ENCODE data around the gene LIN28B.
A peak's percentile ranks its signal among the peaks of the same experiment; 100 is the strongest.

The LIN28B gene

DNA sequence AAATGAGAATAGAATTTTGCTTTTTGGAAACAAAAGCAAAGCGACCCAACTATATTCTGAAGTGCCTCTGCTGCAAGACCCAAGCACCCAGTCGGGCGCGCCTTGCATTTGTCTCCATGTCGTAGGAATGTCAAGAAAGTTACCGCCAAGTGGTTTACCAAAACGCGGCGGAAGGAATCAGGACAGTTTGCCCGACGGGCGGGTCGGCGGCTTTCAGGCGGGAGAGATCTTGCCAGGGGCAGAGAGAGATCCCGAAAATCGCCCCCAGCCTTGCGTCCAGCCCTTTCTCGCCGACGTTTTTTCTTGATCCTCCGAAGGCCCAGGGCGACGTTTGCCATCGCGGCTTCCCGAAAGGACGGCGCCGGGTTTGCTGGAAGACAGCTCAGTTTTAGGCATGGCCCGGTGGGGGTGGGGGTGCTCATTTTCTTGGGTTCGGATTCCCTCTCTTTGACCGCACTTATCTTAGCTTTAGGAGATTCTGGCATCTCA is 4.0 kb upstream of the LIN28B start (continued):
- TF ChIP-seq, protein P1, sequence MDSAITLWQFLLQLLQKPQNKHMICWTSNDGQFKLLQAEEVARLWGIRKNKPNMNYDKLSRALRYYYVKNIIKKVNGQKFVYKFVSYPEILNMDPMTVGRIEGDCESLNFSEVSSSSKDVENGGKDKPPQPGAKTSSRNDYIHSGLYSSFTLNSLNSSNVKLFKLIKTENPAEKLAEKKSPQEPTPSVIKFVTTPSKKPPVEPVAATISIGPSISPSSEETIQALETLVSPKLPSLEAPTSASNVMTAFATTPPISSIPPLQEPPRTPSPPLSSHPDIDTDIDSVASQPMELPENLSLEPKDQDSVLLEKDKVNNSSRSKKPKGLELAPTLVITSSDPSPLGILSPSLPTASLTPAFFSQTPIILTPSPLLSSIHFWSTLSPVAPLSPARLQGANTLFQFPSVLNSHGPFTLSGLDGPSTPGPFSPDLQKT (IDR thresholded peaks at IDR 0.05; ENCODE audit: borderline replicate concordance, low read depth, low read length) = no peak
- no peak for TF ChIP-seq ZNF433 (tag by site-specific recombination; IDR thresholded peaks at IDR 0.05; ENCODE audit: low read depth)
- no peak; the same call in 1 of the 2 replicates for TF ChIP-seq ZBTB8A (tag by site-specific recombination; IDR thresholded peaks at IDR 0.05)
- TF ChIP-seq, protein P2, sequence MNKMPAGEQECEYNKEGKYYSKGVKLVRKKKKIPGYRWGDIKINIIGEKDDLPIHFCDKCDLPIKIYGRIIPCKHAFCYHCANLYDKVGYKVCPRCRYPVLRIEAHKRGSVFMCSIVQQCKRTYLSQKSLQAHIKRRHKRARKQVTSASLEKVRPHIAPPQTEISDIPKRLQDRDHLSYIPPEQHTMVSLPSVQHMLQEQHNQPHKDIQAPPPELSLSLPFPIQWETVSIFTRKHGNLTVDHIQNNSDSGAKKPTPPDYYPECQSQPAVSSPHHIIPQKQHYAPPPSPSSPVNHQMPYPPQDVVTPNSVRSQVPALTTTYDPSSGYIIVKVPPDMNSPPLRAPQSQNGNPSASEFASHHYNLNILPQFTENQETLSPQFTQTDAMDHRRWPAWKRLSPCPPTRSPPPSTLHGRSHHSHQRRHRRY (tag by site-specific recombination; IDR thresholded peaks at IDR 0.05) = no peak
- no peak for TF ChIP-seq ZNF677 (tag by site-specific recombination; IDR thresholded peaks at IDR 0.05)
- no peak for TF ChIP-seq ZNF23 (tag by site-specific recombination; IDR thresholded peaks at IDR 0.05; ENCODE audit: borderline replicate concordance)
- no peak for TF ChIP-seq ZNF670 (tag by site-specific recombination; IDR thresholded peaks at IDR 0.05; ENCODE audit: low read depth)
- no peak for TF ChIP-seq KLF1 (tag by site-specific recombination; IDR thresholded peaks at IDR 0.05)
- TF ChIP-seq, protein P3, sequence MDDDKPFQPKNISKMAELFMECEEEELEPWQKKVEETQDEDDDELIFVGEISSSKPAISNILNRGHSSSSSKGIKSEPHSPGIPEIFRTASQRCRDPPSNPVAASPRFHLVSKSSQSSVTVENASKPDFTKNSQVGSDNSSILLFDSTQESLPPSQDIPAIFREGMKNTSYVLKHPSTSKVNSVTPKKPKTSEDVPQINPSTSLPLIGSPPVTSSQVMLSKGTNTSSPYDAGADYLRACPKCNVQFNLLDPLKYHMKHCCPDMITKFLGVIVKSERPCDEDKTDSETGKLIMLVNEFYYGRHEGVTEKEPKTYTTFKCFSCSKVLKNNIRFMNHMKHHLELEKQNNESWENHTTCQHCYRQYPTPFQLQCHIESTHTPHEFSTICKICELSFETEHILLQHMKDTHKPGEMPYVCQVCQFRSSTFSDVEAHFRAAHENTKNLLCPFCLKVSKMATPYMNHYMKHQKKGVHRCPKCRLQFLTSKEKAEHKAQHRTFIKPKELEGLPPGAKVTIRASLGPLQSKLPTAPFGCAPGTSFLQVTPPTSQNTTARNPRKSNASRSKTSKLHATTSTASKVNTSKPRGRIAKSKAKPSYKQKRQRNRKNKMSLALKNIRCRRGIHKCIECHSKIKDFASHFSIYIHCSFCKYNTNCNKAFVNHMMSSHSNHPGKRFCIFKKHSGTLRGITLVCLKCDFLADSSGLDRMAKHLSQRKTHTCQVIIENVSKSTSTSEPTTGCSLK (tag by site-specific recombination; IDR thresholded peaks at IDR 0.05) = no peak
- TF ChIP-seq BCL11A (tag by site-specific recombination; IDR thresholded peaks at IDR 0.05; ENCODE audit: low read depth) = no peak
- no peak for TF ChIP-seq ZNF184 (tag by site-specific recombination; IDR thresholded peaks at IDR 0.05)
- TF ChIP-seq, protein P4, sequence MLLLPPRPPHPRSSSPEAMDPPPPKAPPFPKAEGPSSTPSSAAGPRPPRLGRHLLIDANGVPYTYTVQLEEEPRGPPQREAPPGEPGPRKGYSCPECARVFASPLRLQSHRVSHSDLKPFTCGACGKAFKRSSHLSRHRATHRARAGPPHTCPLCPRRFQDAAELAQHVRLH (tag by site-specific recombination; IDR thresholded peaks at IDR 0.05) = no peak
- TF ChIP-seq ZNF449 (tag by site-specific recombination; IDR thresholded peaks at IDR 0.05) = no peak
- no peak for TF ChIP-seq ZNF2 (tag by site-specific recombination; IDR thresholded peaks at IDR 0.05)
- no peak for TF ChIP-seq ZNF830 (tag by site-specific recombination; IDR thresholded peaks at IDR 0.05; ENCODE audit: low read depth)
- TF ChIP-seq, protein P5, sequence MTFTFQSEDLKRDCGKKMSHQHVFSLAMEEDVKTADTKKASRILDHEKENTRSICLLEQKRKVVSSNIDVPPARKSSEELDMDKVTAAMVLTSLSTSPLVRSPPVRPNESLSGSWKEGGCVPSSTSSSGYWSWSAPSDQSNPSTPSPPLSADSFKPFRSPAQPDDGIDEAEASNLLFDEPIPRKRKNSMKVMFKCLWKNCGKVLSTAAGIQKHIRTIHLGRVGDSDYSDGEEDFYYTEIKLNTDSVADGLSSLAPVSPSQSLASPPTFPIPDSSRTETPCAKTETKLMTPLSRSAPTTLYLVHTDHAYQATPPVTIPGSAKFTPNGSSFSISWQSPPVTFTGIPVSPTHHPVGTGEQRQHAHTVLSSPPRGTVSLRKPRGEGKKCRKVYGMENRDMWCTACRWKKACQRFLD (tag by site-specific recombination; IDR thresholded peaks at IDR 0.05) = no peak
- TF ChIP-seq ZNF660 (tag by site-specific recombination; IDR thresholded peaks at IDR 0.05) = peak; percentile 19; the same call in 1 of the 2 replicates
- TF ChIP-seq KLF8 (tag by site-specific recombination; IDR thresholded peaks at IDR 0.05) = no peak
- no peak for TF ChIP-seq ZNF394 (tag by site-specific recombination; IDR thresholded peaks at IDR 0.05; ENCODE audit: borderline replicate concordance)
- no peak for TF ChIP-seq SCRT1 (tag by site-specific recombination; IDR thresholded peaks at IDR 0.05; ENCODE audit: borderline replicate concordance)
- no peak for TF ChIP-seq HOXD13 (CRISPR knock-in tag; IDR thresholded peaks at IDR 0.05; ENCODE audit: borderline replicate concordance)
- TF ChIP-seq ZNF544 (tag by site-specific recombination; IDR thresholded peaks at IDR 0.05) = no peak
- no peak for TF ChIP-seq ZNF404 (tag by site-specific recombination; IDR thresholded peaks at IDR 0.05)
- TF ChIP-seq SP7 (tag by site-specific recombination; IDR thresholded peaks at IDR 0.05) = peak; percentile 27; the same call in 1 of the 2 replicates
- peak; percentile 38; the same call in 1 of the 2 replicates for TF ChIP-seq PRDM10 (tag by site-specific recombination; IDR thresholded peaks at IDR 0.05)
- TF ChIP-seq ZNF585B (tag by site-specific recombination; IDR thresholded peaks at IDR 0.05) = no peak
- TF ChIP-seq ZNF521 (tag by site-specific recombination; IDR thresholded peaks at IDR 0.05) = no peak
- TF ChIP-seq ZNF701 (tag by site-specific recombination; IDR thresholded peaks at IDR 0.05) = no peak

Data from HEK293 (cell line).